Trophoblast cell (in vitro differentiated cells and primary cell): ENCODE measurements around the gene DAB1.

Source experiments
- DNase-seq, 2 donors: peaks; one replicate each; pipeline ENCODE4 v3.0.0-alpha.2; 2016
- H2AFZ ChIP-seq: 2 replicates; pipeline ENCODE4 v1.6.1; 2013; ENCODE audit warnings: low read length, moderate library complexity, mild to moderate bottlenecking; ENCODE audit not compliant: insufficient read depth, poor library complexity
- H2AK5ac ChIP-seq: 2 replicates; pipeline ENCODE4 v1.6.1; 2013; ENCODE audit warnings: mild to moderate bottlenecking, low read length
- H2BK120ac ChIP-seq: 2 replicates; pipeline ENCODE4 v1.6.1; 2013; ENCODE audit warnings: low read length, mild to moderate bottlenecking, moderate library complexity; ENCODE audit not compliant: insufficient read depth, poor library complexity
- H2BK12ac ChIP-seq: 2 replicates; pipeline ENCODE4 v1.6.1; 2013; ENCODE audit warnings: mild to moderate bottlenecking, low read length, moderate library complexity
- H2BK5ac ChIP-seq: 2 replicates; pipeline ENCODE4 v1.6.1; 2013; ENCODE audit warnings: low read length, low read depth, moderate library complexity, mild to moderate bottlenecking; ENCODE audit not compliant: poor library complexity
- H3K14ac ChIP-seq: 2 replicates; pipeline ENCODE4 v1.6.1; 2013; ENCODE audit warnings: mild to moderate bottlenecking, low read length
- H3K18ac ChIP-seq: 2 replicates; pipeline ENCODE4 v1.6.1; 2013; ENCODE audit warnings: mild to moderate bottlenecking, low read length
- H3K23ac ChIP-seq: 2 replicates; pipeline ENCODE4 v1.6.1; 2013; ENCODE audit warnings: low read length
- H3K27ac ChIP-seq: 2 replicates; pipeline ENCODE4 v1.5.1; 2013; ENCODE audit warnings: low read depth, mild to moderate bottlenecking, inconsistent platforms, low read length, moderate library complexity
- H3K27me3 ChIP-seq: 2 replicates; pipeline ENCODE4 v1.6.1; 2013; ENCODE audit warnings: inconsistent platforms, mild to moderate bottlenecking, low read length, moderate library complexity; ENCODE audit not compliant: insufficient read depth
- H3K36me3 ChIP-seq, 2 experiments: 1 replicate in 1 of 2; 2 replicates in 1 of 2; pipeline ENCODE4 v1.6.1; 2013; ENCODE audit warnings: low read length in 2 of 2, mild to moderate bottlenecking in 2 of 2, moderate library complexity in 1 of 2; ENCODE audit not compliant: insufficient read depth in 2 of 2, control insufficient read depth in 1 of 2
- H3K4ac ChIP-seq: 2 replicates; pipeline ENCODE4 v1.6.1; 2013; ENCODE audit warnings: low read depth, mild to moderate bottlenecking, low read length, moderate library complexity
- H3K4me1 ChIP-seq, 2 experiments: 1 replicate in 1 of 2; 2 replicates in 1 of 2; pipeline ENCODE4 v1.6.1; 2013; ENCODE audit warnings: low read length in 2 of 2, mild to moderate bottlenecking in 2 of 2, moderate library complexity in 1 of 2; ENCODE audit not compliant: insufficient read depth in 2 of 2, control insufficient read depth in 1 of 2
- H3K4me2 ChIP-seq: 2 replicates; pipeline ENCODE4 v1.6.1; 2013; ENCODE audit warnings: inconsistent platforms, mild to moderate bottlenecking, low read length, moderate library complexity
- H3K4me3 ChIP-seq: 2 replicates; pipeline ENCODE4 v1.5.1; 2013; ENCODE audit warnings: mild to moderate bottlenecking, low read depth, low read length, inconsistent platforms
- H3K79me1 ChIP-seq: one replicate; pipeline ENCODE4 v1.6.1; 2013; ENCODE audit warnings: low read length
- H3K79me2 ChIP-seq: 2 replicates; pipeline ENCODE4 v1.6.1; 2013; ENCODE audit warnings: low read length, mild to moderate bottlenecking; ENCODE audit not compliant: control insufficient read depth, insufficient read depth, poor library complexity
- H3K9ac ChIP-seq: 2 replicates; pipeline ENCODE4 v1.6.1; 2013; ENCODE audit warnings: mild to moderate bottlenecking, low read length
- H3K9me3 ChIP-seq: 2 replicates; pipeline ENCODE4 v1.6.1; 2013; ENCODE audit warnings: low read depth, mild to moderate bottlenecking, control low read depth, inconsistent platforms, low read length; ENCODE audit not compliant: insufficient read depth
- H4K12ac ChIP-seq: 2 replicates; pipeline ENCODE4 v1.6.1; 2013; ENCODE audit warnings: low read depth, mild to moderate bottlenecking, low read length, moderate library complexity
- H4K8ac ChIP-seq: 2 replicates; pipeline ENCODE4 v1.6.1; 2013; ENCODE audit warnings: low read depth, mild to moderate bottlenecking, low read length, moderate library complexity
- H4K91ac ChIP-seq: one replicate; pipeline ENCODE4 v1.6.1; 2013; ENCODE audit warnings: low read depth, mild to moderate bottlenecking, low read length, moderate library complexity
- WGBS: extraction: QIAGEN DNeasy Blood & Tissue Kit; methylation state at CpG from one replicate; pipeline ENCODE4 v1.1.7; 2013; ENCODE audit warnings: missing lambda C conversion rate; ENCODE audit not compliant: insufficient read length, insufficient coverage; ENCODE audit errors: extremely low coverage; 5-methylcytosine and 5-hydroxymethylcytosine counted together

The DAB1 gene

GRCh38 chr1:57160594-57160993 lies 263.3 kb downstream of the DAB1 start:
- Histone ChIP-seq H4K91ac (no peak overlapping the region), H4K12ac (no peak overlapping the region), H3K4me3 (no peak overlapping the region), H3K9ac (no peak overlapping the region), H3K14ac (no peak overlapping the region), H3K27ac (no peak overlapping the region), H2BK5ac (no peak overlapping the region), H3K4me1 (no peaks in the 10 kb centered on the region), H3K79me1 (no peaks in the 10 kb centered on the region), H3K4ac (no peak overlapping the region), H2AK5ac (no peak overlapping the region), H3K4me2 (no peak overlapping the region), H3K9me3 (no peaks in the 10 kb centered on the region), H4K8ac (no peak overlapping the region), H3K79me2 (no peaks in the 10 kb centered on the region), H2AFZ (no peak overlapping the region), H3K18ac (no peak overlapping the region), H2BK12ac (no peak overlapping the region), H3K23ac (no peak overlapping the region), H3K36me3 (no peaks in the 10 kb centered on the region), H2BK120ac (no peak overlapping the region), H3K27me3 (no peaks in the 10 kb centered on the region)
- WGBS = no CpG with 5 or more reads among the region's 4 CpGs
- DNase-seq = no peak

- Histone ChIP-seq H3K23ac (no peak overlapping the region), H3K4ac (no peak overlapping the region), H4K12ac (no peak overlapping the region), H3K4me2 (no peak overlapping the region), H3K18ac (no peak overlapping the region), H2BK120ac (no peak overlapping the region), H2BK12ac (no peak overlapping the region), H3K4me3 (no peak overlapping the region), H3K9ac (no peak overlapping the region), H4K8ac (no peak overlapping the region), H3K27me3 (no peaks in the 10 kb centered on the region), H3K79me1 (no peaks in the 10 kb centered on the region), H3K14ac (no peak overlapping the region), H3K36me3 (no peaks in the 10 kb centered on the region), H2AFZ (no peak overlapping the region), H3K4me1 (no peaks in the 10 kb centered on the region), H3K79me2 (no peaks in the 10 kb centered on the region), H2AK5ac (no peak overlapping the region), H2BK5ac (no peak overlapping the region), H3K27ac (no peak overlapping the region), H3K9me3 (no peaks in the 10 kb centered on the region), H4K91ac (no peak overlapping the region)
- WGBS = no CpG with 5 or more reads among the region's 1 CpG
- no peak for DNase-seq
Observed at GRCh38 chr1:57158604-57158998, 265.3 kb downstream of the DAB1 start.

GRCh38 chr1:57157818-57158603 lies 265.8 kb downstream of the DAB1 start:
- no CpG with 5 or more reads among the region's 8 CpGs for WGBS
- no peaks in the 10 kb centered on the region for H3K79me1 ChIP-seq
- H3K9me3 ChIP-seq = no peaks in the 10 kb centered on the region
- no peak overlapping the region for H4K8ac ChIP-seq
- DNase-seq = no peak
- no peak overlapping the region for H3K4me3 ChIP-seq
- H3K14ac ChIP-seq = no peak overlapping the region
- no peak overlapping the region for H2BK120ac ChIP-seq
- H4K12ac ChIP-seq = no peak overlapping the region
- H3K36me3 ChIP-seq = no peaks in the 10 kb centered on the region
- H3K9ac ChIP-seq = no peak overlapping the region
- H3K27me3 ChIP-seq = no peaks in the 10 kb centered on the region
- H3K18ac ChIP-seq = no peak overlapping the region
- no peak overlapping the region for H4K91ac ChIP-seq
- H3K4ac ChIP-seq = no peak overlapping the region
- no peak overlapping the region for H3K4me2 ChIP-seq
- H2AFZ ChIP-seq = no peak overlapping the region
- H3K79me2 ChIP-seq = no peaks in the 10 kb centered on the region
- H3K4me1 ChIP-seq = no peaks in the 10 kb centered on the region
- H3K27ac ChIP-seq = no peak overlapping the region
- no peak overlapping the region for H2AK5ac ChIP-seq
- no peak overlapping the region for H3K23ac ChIP-seq
- H2BK12ac ChIP-seq = no peak overlapping the region
- H2BK5ac ChIP-seq = no peak overlapping the region

GRCh38 chr1:57156907-57157306 lies 267.0 kb downstream of the DAB1 start:
- Histone ChIP-seq H4K8ac (no peak overlapping the region), H2BK120ac (no peak overlapping the region), H3K36me3 (no peaks in the 10 kb centered on the region), H3K4me2 (no peak overlapping the region), H2BK12ac (no peak overlapping the region), H3K4me1 (no peaks in the 10 kb centered on the region), H3K23ac (no peak overlapping the region), H3K27ac (no peak overlapping the region), H3K4me3 (no peak overlapping the region), H4K12ac (no peak overlapping the region), H3K9me3 (no peaks in the 10 kb centered on the region), H3K79me1 (no peaks in the 10 kb centered on the region), H3K79me2 (no peaks in the 10 kb centered on the region), H3K27me3 (no peaks in the 10 kb centered on the region), H3K14ac (no peak overlapping the region), H3K4ac (no peak overlapping the region), H2AFZ (no peak overlapping the region), H2AK5ac (no peak overlapping the region), H4K91ac (no peak overlapping the region), H2BK5ac (no peak overlapping the region), H3K9ac (no peak overlapping the region), H3K18ac (no peak overlapping the region)
- DNase-seq = no peak
- no CpG with 5 or more reads among the region's 3 CpGs for WGBS
